HepG2 (cell line): ENCODE data around the gene DLEC1. TPM values are rescaled to one million over a fixed set of nuclear protein-coding genes. Genes with fewer than 3 reads are reported as not detected.

ENCODE experiments used
- CCAR2 ChIP-seq: fragments of 200-400 bp; formaldehyde crosslinking; optimal IDR thresholded peaks from 2 replicates; pipeline ENCODE3; 2018; ENCODE audit warnings: low read depth, mild to moderate bottlenecking, low read length, moderate library complexity
- DMAP1 ChIP-seq: IDR thresholded peaks from 2 replicates; pipeline ENCODE4 v1.6.1; 2016
- FOXK1 ChIP-seq: sonication (generic); formaldehyde crosslinking; IDR thresholded peaks from 2 replicates; pipeline ENCODE4 v1.4.0; 2020; ENCODE audit warnings: low read depth, missing genetic modification reagents, borderline replicate concordance
- MED1 ChIP-seq: sonication (generic); formaldehyde crosslinking; IDR thresholded peaks from 2 replicates; pipeline ENCODE4 v1.4.0; 2020; ENCODE audit warnings: missing genetic modification reagents
- NR0B2 ChIP-seq: sonication (generic); formaldehyde crosslinking; IDR thresholded peaks from 2 replicates; pipeline ENCODE4 v1.4.0; 2020; ENCODE audit warnings: mild to moderate bottlenecking, missing genetic modification reagents
- SOX5 ChIP-seq: IDR thresholded peaks from 2 replicates; pipeline ENCODE4 v1.6.1; 2016; ENCODE audit warnings: borderline replicate concordance
- ZBTB1 ChIP-seq: sonication (generic); formaldehyde crosslinking; IDR thresholded peaks from 2 replicates; pipeline ENCODE4 v1.4.0; 2020; ENCODE audit warnings: missing genetic modification reagents, borderline replicate concordance
- ZBTB7B ChIP-seq: sonication (generic); formaldehyde crosslinking; IDR thresholded peaks from 2 replicates; pipeline ENCODE4 v1.4.0; 2020; ENCODE audit warnings: missing genetic modification reagents
- ZEB1 ChIP-seq: IDR thresholded peaks from 2 replicates; pipeline ENCODE4 v1.6.1; 2012; ENCODE audit warnings: mild to moderate bottlenecking, low read depth, inconsistent platforms; ENCODE audit not compliant: insufficient replicate concordance
- ZFP36L1 ChIP-seq: sonication (generic); formaldehyde crosslinking; IDR thresholded peaks from 2 replicates; pipeline ENCODE4 v1.8.0; 2022; ENCODE audit warnings: mild to moderate bottlenecking, missing genetic modification reagents, moderate library complexity
- ZFP90 ChIP-seq: sonication (generic); formaldehyde crosslinking; IDR thresholded peaks from 2 replicates; pipeline ENCODE4 v1.8.0; 2022; ENCODE audit warnings: missing genetic modification reagents, mild to moderate bottlenecking, inconsistent platforms, borderline replicate concordance
- ZNF17 ChIP-seq: sonication (generic); formaldehyde crosslinking; IDR thresholded peaks from 2 replicates; pipeline ENCODE4 v1.5.0; 2020; ENCODE audit warnings: mild to moderate bottlenecking, missing genetic modification reagents
- ZNF337 ChIP-seq: sonication (generic); formaldehyde crosslinking; IDR thresholded peaks from 2 replicates; pipeline ENCODE4 v1.5.1; 2020; ENCODE audit warnings: missing genetic modification reagents, low read depth, mild to moderate bottlenecking, borderline replicate concordance
- ZNF597 ChIP-seq: sonication (generic); formaldehyde crosslinking; IDR thresholded peaks from 2 replicates; pipeline ENCODE4 v1.5.0; 2020; ENCODE audit warnings: missing genetic modification reagents
- ZNF609 ChIP-seq: sonication (generic); formaldehyde crosslinking; IDR thresholded peaks from 2 replicates; pipeline ENCODE4 v1.4.0; 2020; ENCODE audit warnings: mild to moderate bottlenecking, missing genetic modification reagents, borderline replicate concordance
- ZNF772 ChIP-seq: sonication (generic); formaldehyde crosslinking; IDR thresholded peaks from 2 replicates; pipeline ENCODE4 v1.5.0; 2020; ENCODE audit warnings: mild to moderate bottlenecking, missing genetic modification reagents
- polyA plus RNA-seq, 8 experiments: library from polyadenylated mRNA; depleted of rRNA in 3 of 8; stranded (reverse) in 7 of 8; unstranded in 1 of 8; fragments of >200 nt; fragmentation: Illumina TruSeq in 4 of 8; extraction: Trizol in 4 of 8; gene quantifications; 2 replicates each; pipeline versions ENCODE4 v1.2.1 to v1.2.3, GENCODE V29; 2011 to 2016; ENCODE audit warnings: low read depth in 4 of 8, missing spikeins in 1 of 8, mixed read lengths in 1 of 8; ENCODE audit not compliant: insufficient read depth in 1 of 8
- total RNA-seq, 5 experiments: library from RNA; depleted of rRNA; stranded (reverse); fragments of >200 nt; fragmentation: Illumina TruSeq; extraction: Trizol; gene quantifications; 2 replicates each; pipeline ENCODE4 v1.2.3, GENCODE V29; 2016; ENCODE audit warnings: low read depth in 1 of 5
- TF ChIP-seq, protein P1 (sequence below): sonication (generic); formaldehyde crosslinking; IDR thresholded peaks from 2 replicates; pipeline ENCODE4 v1.5.0; 2020; ENCODE audit warnings: mild to moderate bottlenecking, missing genetic modification reagents
- TF ChIP-seq, protein P2 (sequence below): sonication (generic); formaldehyde crosslinking; IDR thresholded peaks from 2 replicates; pipeline ENCODE4 v1.4.0; 2020; ENCODE audit warnings: missing genetic modification reagents, borderline replicate concordance

Gene DLEC1
- total and polyA plus RNA-seq, 2 of the 13 experiments (the other 11 are each of a cell fraction or from before 2014, with no cell fraction given): 0.09 TPM; not detected in 1

- TF ChIP-seq, protein P1, sequence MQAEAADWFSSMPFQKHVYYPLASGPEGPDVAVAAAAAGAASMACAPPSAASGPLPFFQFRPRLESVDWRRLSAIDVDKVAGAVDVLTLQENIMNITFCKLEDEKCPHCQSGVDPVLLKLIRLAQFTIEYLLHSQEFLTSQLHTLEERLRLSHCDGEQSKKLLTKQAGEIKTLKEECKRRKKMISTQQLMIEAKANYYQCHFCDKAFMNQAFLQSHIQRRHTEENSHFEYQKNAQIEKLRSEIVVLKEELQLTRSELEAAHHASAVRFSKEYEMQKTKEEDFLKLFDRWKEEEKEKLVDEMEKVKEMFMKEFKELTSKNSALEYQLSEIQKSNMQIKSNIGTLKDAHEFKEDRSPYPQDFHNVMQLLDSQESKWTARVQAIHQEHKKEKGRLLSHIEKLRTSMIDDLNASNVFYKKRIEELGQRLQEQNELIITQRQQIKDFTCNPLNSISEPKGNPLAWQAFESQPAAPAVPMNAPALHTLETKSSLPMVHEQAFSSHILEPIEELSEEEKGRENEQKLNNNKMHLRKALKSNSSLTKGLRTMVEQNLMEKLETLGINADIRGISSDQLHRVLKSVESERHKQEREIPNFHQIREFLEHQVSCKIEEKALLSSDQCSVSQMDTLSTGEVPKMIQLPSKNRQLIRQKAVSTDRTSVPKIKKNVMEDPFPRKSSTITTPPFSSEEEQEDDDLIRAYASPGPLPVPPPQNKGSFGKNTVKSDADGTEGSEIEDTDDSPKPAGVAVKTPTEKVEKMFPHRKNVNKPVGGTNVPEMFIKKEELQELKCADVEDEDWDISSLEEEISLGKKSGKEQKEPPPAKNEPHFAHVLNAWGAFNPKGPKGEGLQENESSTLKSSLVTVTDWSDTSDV (CRISPR knock-in tag): no peak; the same call in 1 of the 2 replicates
- TF ChIP-seq MED1 (CRISPR knock-in tag): peak; percentile 53
- TF ChIP-seq ZFP36L1 (CRISPR knock-in tag): no peak
- TF ChIP-seq CCAR2: no peak
- peak; percentile 56; the same call in 1 of the 2 replicates for TF ChIP-seq NR0B2 (CRISPR knock-in tag)
- no peak for TF ChIP-seq ZNF17 (CRISPR knock-in tag)
- TF ChIP-seq, protein P2, sequence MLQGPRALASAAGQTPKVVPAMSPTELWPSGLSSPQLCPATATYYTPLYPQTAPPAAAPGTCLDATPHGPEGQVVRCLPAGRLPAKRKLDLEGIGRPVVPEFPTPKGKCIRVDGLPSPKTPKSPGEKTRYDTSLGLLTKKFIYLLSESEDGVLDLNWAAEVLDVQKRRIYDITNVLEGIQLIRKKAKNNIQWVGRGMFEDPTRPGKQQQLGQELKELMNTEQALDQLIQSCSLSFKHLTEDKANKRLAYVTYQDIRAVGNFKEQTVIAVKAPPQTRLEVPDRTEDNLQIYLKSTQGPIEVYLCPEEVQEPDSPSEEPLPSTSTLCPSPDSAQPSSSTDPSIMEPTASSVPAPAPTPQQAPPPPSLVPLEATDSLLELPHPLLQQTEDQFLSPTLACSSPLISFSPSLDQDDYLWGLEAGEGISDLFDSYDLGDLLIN (CRISPR knock-in tag): no peak
- no peak for TF ChIP-seq ZEB1
- no peak for TF ChIP-seq ZBTB1 (CRISPR knock-in tag)
- no peak for TF ChIP-seq ZNF337 (CRISPR knock-in tag)
- no peak for TF ChIP-seq ZNF597 (CRISPR knock-in tag)
- peak; percentile 13; the same call in 1 of the 2 replicates for TF ChIP-seq ZNF609 (CRISPR knock-in tag)
- TF ChIP-seq ZFP90: peak; percentile 92
- TF ChIP-seq DMAP1 (CRISPR knock-in tag): peak; percentile 76; the same call in 1 of the 2 replicates
- TF ChIP-seq ZBTB7B (CRISPR knock-in tag): peak; percentile 77
- no peak; the same call in 1 of the 2 replicates for TF ChIP-seq FOXK1 (CRISPR knock-in tag)
- TF ChIP-seq ZNF772 (CRISPR knock-in tag): no peak
- TF ChIP-seq SOX5 (CRISPR knock-in tag): peak; percentile 14; the same call in 1 of the 2 replicates
Measured at GRCh38 chr3:38138349-38139190, 99.6 kb downstream of the DLEC1 start, which contains the start of gene MYD88 (continued).
